Loucy (cell line): ENCODE data around the gene GNA15.

Experiments
- H2AFZ ChIP-seq: fragments of 200-600 bp; sonication (generic); 2 replicates; pipeline ENCODE4 v1.6.0; 2016; ENCODE audit warnings: antibody characterized with exemption, mild to moderate bottlenecking, low read length, moderate library complexity
- H3F3A ChIP-seq: fragments of 200-600 bp; 2 replicates; pipeline ENCODE4 v1.6.0; 2016; ENCODE audit warnings: antibody characterized with exemption, low read depth, mild to moderate bottlenecking
- H3K27me3 ChIP-seq: fragments of 200-600 bp; sonication (generic); 2 replicates; pipeline ENCODE4 v1.6.1; 2014; ENCODE audit warnings: low read length, mild to moderate bottlenecking; ENCODE audit not compliant: insufficient read depth, poor library complexity, severe bottlenecking
- H3K36me3 ChIP-seq: fragments of 200-600 bp; sonication (generic); 2 replicates; pipeline ENCODE4 v1.6.1; 2016; ENCODE audit warnings: low read length; ENCODE audit not compliant: insufficient read depth
- H3K4me1 ChIP-seq: fragments of 200-600 bp; sonication (generic); 2 replicates; pipeline ENCODE4 v1.5.1; 2014; ENCODE audit warnings: low read length, mild to moderate bottlenecking; ENCODE audit not compliant: insufficient read depth, poor library complexity, severe bottlenecking
- H3K4me2 ChIP-seq: fragments of 200-600 bp; sonication (generic); 2 replicates; pipeline ENCODE4 v1.6.0; 2014; ENCODE audit warnings: antibody characterized with exemption, low read length, low read depth, mild to moderate bottlenecking; ENCODE audit not compliant: poor library complexity, severe bottlenecking
- H3K4me3 ChIP-seq: fragments of 200-600 bp; sonication (generic); 2 replicates; pipeline ENCODE4 v1.5.1; 2014; ENCODE audit warnings: low read length, mild to moderate bottlenecking, mixed read lengths; ENCODE audit not compliant: poor library complexity, severe bottlenecking
- H3K79me2 ChIP-seq: fragments of 200-600 bp; sonication (generic); 2 replicates; pipeline ENCODE4 v1.6.1; 2014; ENCODE audit warnings: low read length; ENCODE audit not compliant: insufficient read depth
- H3K9ac ChIP-seq: fragments of 200-600 bp; sonication (generic); 2 replicates; pipeline ENCODE4 v1.6.0; 2014; ENCODE audit warnings: mild to moderate bottlenecking, low read depth, low read length, moderate library complexity; ENCODE audit not compliant: poor library complexity, severe bottlenecking
- H3K9me2 ChIP-seq: fragments of 200-600 bp; sonication (generic); replicated peaks from 2 replicates; pipeline ENCODE4 v1.6.1; 2016; ENCODE audit warnings: low read depth, low read length, mixed read lengths
- H3K9me3 ChIP-seq: fragments of 200-600 bp; sonication (generic); 2 replicates; pipeline ENCODE4 v1.6.1; 2014; ENCODE audit warnings: mild to moderate bottlenecking, antibody characterized with exemption, low read length, low read depth; ENCODE audit not compliant: insufficient read depth
- H4K20me1 ChIP-seq: fragments of 200-600 bp; sonication (generic); 2 replicates; pipeline ENCODE4 v1.6.0; 2014; ENCODE audit warnings: antibody characterized with exemption, low read length, mild to moderate bottlenecking; ENCODE audit not compliant: insufficient read depth, poor library complexity, severe bottlenecking
- CTCF ChIP-seq: fragments of 200-600 bp; sonication (generic); conservative IDR thresholded peaks from 2 replicates; pipeline ENCODE4 v1.5.1; 2014; ENCODE audit warnings: mild to moderate bottlenecking, antibody characterized with exemption, low read length
- EZH2phosphoT487 ChIP-seq: fragments of 200-600 bp; IDR thresholded peaks from 2 replicates; pipeline ENCODE4 v1.6.1; 2018; ENCODE audit warnings: antibody characterized with exemption, mild to moderate bottlenecking, moderate library complexity, borderline replicate concordance

The GNA15 gene

GRCh38 chr19:3114018-3114726 lies 21.7 kb upstream of the GNA15 start:
- no peaks in the 10 kb centered on the region for H3K4me1 ChIP-seq

GRCh38 chr19:3114811-3115210 lies 21.0 kb upstream of the GNA15 start:
- Histone ChIP-seq H3K36me3 (no peaks in the 10 kb centered on the region), H3K9ac (no peak overlapping the region), H3F3A (no peaks in the 10 kb centered on the region), H3K9me2 (no peaks in the 10 kb centered on the region), H3K4me1 (no peaks in the 10 kb centered on the region), H4K20me1 (no peaks in the 10 kb centered on the region), H3K27me3 (no peaks in the 10 kb centered on the region), H3K4me2 (no peak overlapping the region), H3K79me2 (no peaks in the 10 kb centered on the region), H3K4me3 (no peak overlapping the region), H2AFZ (no peak overlapping the region), H3K9me3 (no peaks in the 10 kb centered on the region)
- TF ChIP-seq EZH2phosphoT487 = no peak
- TF ChIP-seq CTCF = no peak

More at GRCh38 chr19:3114018-3114726, 21.7 kb upstream of the GNA15 start:
- no peak overlapping the region for H2AFZ ChIP-seq
- H3K4me2 ChIP-seq = no peak overlapping the region
- no peaks in the 10 kb centered on the region for H3K9me3 ChIP-seq
- H4K20me1 ChIP-seq = no peaks in the 10 kb centered on the region
- H3K9ac ChIP-seq = no peak overlapping the region
- no peak for TF ChIP-seq EZH2phosphoT487
- no peak for TF ChIP-seq CTCF
- no peak overlapping the region for H3K4me3 ChIP-seq
- no peaks in the 10 kb centered on the region for H3K9me2 ChIP-seq
- no peaks in the 10 kb centered on the region for H3K36me3 ChIP-seq
- H3F3A ChIP-seq = no peaks in the 10 kb centered on the region
- H3K27me3 ChIP-seq = no peaks in the 10 kb centered on the region
- no peaks in the 10 kb centered on the region for H3K79me2 ChIP-seq

GRCh38 chr19:3115411-3115810 lies 20.4 kb upstream of the GNA15 start:
- Histone ChIP-seq H2AFZ (no peak overlapping the region), H3K4me1 (no peaks in the 10 kb centered on the region), H3K4me2 (no peak overlapping the region), H3K36me3 (no peaks in the 10 kb centered on the region), H3K27me3 (no peaks in the 10 kb centered on the region), H3K4me3 (no peak overlapping the region), H3F3A (no peaks in the 10 kb centered on the region), H3K9ac (no peak overlapping the region), H3K9me3 (no peaks in the 10 kb centered on the region), H4K20me1 (no peaks in the 10 kb centered on the region), H3K9me2 (no peaks in the 10 kb centered on the region), H3K79me2 (no peaks in the 10 kb centered on the region)
- TF ChIP-seq EZH2phosphoT487 = no peak
- TF ChIP-seq CTCF = no peak
